Epithelial cell of esophagus (primary cell): ENCODE measurements around the gene KRT40.

Experiments used
- DNase-seq: peaks from one replicate; pipeline ENCODE4 v3.0.0; 2010; ENCODE audit warnings: low read depth
- H3K4me3 ChIP-seq: 2 replicates; pipeline ENCODE4 v1.5.1; 2011; ENCODE audit warnings: mild to moderate bottlenecking, low read length, control low read depth
- TF ChIP-seq, protein P1 (sequence below): IDR thresholded peaks from 2 replicates; pipeline ENCODE4 v1.5.1; 2011; ENCODE audit warnings: low read depth, mild to moderate bottlenecking, low read length, control low read depth, inconsistent platforms; ENCODE audit not compliant: insufficient read depth; ENCODE audit errors: missing control alignments

The KRT40 gene

DNA sequence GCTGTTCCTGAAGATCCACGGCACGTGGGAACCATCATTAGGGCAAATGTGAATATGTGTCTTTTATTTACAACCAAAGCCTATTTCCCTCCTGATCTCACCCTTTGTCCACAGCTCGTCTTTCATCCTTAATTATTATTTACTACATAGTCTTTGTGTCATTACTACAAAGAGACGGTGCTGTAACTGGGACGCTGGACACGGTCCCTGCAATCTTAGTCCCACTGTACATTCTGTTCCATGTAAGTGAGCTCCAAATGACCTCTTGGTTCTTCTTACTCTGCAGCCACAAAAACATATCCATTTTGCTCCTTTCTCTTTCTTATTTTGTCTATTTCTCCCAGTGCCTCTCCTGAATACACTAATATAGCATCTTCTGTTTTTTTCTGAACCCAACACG, 34.0 kb downstream of the KRT40 start:
- no peak for DNase-seq
- TF ChIP-seq, protein P1, sequence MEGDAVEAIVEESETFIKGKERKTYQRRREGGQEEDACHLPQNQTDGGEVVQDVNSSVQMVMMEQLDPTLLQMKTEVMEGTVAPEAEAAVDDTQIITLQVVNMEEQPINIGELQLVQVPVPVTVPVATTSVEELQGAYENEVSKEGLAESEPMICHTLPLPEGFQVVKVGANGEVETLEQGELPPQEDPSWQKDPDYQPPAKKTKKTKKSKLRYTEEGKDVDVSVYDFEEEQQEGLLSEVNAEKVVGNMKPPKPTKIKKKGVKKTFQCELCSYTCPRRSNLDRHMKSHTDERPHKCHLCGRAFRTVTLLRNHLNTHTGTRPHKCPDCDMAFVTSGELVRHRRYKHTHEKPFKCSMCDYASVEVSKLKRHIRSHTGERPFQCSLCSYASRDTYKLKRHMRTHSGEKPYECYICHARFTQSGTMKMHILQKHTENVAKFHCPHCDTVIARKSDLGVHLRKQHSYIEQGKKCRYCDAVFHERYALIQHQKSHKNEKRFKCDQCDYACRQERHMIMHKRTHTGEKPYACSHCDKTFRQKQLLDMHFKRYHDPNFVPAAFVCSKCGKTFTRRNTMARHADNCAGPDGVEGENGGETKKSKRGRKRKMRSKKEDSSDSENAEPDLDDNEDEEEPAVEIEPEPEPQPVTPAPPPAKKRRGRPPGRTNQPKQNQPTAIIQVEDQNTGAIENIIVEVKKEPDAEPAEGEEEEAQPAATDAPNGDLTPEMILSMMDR: no peak

DNA sequence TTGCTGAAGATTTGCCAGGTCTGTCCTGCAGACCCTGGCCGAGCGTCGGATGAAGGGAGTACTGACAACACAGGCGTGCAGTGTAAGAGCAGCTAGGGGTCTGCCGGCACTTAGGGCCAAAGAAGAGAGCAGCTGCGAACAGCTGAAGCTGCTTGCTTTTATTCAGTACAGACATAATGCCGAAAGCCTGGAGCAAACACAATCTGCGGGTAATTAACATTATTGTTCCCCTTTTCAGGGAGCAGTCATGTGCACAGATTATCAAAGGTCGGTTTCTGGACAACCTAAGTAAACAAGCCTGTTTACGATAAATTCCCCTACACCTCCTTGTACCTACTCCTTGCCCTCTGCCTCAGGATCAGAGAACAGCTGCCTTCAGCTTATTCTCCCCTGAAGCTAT, 34.7 kb downstream of the KRT40 start:
- no peak for DNase-seq
- TF ChIP-seq, protein P1: no peak
- no peak overlapping the region for H3K4me3 ChIP-seq

More for the DNA sequence above, 34.0 kb downstream of the KRT40 start:
- H3K4me3 ChIP-seq: no peak overlapping the region

DNA sequence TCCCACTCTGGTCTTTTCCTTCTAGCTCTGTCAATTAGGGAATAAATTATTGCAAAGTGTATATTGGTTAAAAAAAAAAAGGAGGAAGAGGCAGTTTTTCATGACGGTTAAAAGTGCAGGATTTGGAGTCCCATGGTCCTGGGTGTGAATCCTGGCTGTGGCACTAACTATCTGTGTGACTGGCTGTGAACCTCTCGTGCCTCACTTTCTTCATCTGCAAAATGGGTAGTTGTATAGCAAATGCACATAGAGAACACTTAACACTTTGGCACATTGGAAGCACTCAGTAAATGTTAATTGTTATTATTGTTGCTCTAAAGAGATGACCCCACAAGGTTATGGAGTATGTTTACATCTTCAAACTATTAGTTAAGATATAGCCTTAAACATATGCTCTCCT, 36.2 kb downstream of the KRT40 start:
- H3K4me3 ChIP-seq: no peak overlapping the region
- TF ChIP-seq, protein P1: no peak
- no peak for DNase-seq

DNA sequence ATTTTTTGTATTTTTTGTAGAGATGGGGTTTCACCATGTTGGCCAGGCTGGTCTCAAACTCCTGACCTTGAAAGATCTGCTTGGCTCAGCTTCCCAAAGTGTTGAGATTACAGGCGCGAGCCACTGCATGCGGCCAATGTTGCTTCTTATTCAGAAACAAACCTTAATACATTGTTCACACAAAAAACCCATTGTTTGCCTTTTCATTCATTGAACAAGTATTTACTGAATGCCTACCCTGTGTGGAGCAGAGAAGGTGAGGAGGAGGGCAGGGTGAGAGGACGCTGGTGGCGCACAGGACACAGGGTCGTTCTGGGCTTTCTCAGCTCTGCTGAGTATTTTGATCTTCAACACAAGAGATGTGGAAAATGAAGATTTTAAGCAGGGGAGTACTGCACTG, 38.7 kb downstream of the KRT40 start:
- no peak for DNase-seq
- TF ChIP-seq, protein P1: no peak
- no peak overlapping the region for H3K4me3 ChIP-seq

DNA sequence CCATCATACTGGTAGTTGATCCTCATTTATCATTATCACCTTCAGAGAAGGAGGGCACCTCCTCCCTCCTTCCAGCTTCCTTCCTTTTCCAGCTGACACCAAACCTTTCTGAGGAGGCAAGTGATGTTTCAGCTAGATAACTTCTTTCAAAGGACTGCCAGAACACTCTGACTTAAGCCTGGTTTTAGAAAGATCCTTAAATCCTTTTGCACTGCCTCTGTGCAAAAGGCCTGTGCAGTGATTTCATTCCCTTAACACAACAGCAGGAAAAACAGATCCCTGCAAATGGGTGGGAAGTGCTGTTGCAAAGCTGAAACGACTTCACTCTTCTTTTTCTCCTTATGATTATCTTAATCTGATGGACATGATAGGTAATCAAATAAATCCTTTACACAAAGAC, 39.6 kb downstream of the KRT40 start:
- H3K4me3 ChIP-seq: no peak overlapping the region
- TF ChIP-seq, protein P1: no peak
- DNase-seq: no peak

DNA sequence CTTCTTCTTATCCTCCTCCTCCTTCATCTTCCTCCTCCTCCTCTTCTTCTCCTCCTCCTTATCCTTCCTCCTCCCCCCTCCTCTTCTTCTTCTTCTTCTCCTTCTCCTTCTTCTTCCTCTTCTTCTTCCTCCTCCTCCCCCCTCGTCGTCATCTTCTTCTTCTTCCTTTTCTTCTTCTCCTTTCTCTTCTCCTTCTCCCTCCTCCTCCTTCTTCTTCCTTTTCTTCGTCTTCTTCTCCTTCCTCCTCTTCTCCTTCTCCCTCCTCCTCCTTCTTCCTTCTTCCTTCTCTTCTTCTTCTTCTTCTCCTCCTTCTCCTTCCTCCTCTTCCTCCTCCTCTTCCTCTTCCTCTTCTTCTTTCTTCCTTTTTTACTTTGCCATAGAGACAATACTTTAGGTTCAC, 41.6 kb downstream of the KRT40 start:
- DNase-seq: no peak
- H3K4me3 ChIP-seq: no peak overlapping the region
- TF ChIP-seq, protein P1: no peak

DNA sequence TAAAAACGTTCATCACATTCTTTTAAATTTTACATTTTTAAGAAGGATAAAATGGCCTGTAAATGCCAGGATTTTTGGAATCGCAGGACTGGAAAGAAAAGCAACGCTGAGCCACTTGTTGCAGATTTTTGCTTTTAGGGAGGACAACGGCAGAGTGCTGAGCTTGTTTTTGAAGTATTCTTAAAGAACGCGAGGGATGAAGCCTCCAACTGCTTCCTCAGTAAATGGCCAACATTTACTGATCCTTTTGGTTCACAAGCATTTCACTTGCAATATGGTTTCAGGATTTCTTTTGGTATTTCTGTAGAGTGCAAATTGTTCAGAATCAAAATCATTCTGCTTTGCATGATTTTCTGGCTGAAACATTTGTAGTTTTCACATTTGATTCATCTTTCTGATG, 43.9 kb downstream of the KRT40 start:
- no peak overlapping the region for H3K4me3 ChIP-seq

More for the DNA sequence above, 43.9 kb downstream of the KRT40 start:
- DNase-seq: no peak
- TF ChIP-seq, protein P1: no peak
